Peyer's patch (tissue), 4 donors: ENCODE measurements around the gene FGF6.

Experiments
- POLR2A ChIP-seq, 2 donors: fragments of 450-650 bp; IDR thresholded peaks; one replicate each; pipeline ENCODE4 v1.5.1; 2017; ENCODE audit warnings: antibody characterized with exemption in 2 of 2, mild to moderate bottlenecking in 2 of 2, moderate library complexity in 2 of 2
- TF ChIP-seq, protein P1 (sequence below), 6 experiments: fragments of 450-650 bp in 4 of 6; fragments of 200-600 bp in 2 of 6; sonication (generic) in 1 of 6; IDR thresholded peaks; one replicate each; pipeline ENCODE4 v1.5.1; 2017 to 2019; ENCODE audit warnings: antibody characterized with exemption in 6 of 6, mild to moderate bottlenecking in 3 of 6, moderate library complexity in 1 of 6

DNA sequence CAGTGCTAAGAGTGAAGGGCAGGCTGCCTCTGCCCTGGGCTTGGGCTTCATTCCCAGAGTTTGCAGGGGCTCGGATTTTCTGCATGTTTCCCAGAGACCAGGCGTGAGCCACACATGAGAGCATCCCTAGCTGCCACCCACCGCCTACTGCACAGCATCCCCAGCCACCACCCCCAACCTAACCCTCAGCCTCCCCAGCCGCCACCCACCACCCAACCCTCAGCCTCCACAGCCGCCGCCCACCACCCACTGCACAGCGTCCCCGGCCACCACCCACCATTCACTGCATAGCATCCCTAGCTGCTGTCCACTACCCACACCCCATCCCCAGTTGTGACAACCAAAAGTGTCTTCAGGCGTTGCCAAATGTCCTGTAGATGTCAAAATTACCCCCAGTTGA is 22.6 kb downstream of the FGF6 start:
- no peak for TF ChIP-seq POLR2A (IDR thresholded peaks at IDR 0.05)
- TF ChIP-seq, protein P1, sequence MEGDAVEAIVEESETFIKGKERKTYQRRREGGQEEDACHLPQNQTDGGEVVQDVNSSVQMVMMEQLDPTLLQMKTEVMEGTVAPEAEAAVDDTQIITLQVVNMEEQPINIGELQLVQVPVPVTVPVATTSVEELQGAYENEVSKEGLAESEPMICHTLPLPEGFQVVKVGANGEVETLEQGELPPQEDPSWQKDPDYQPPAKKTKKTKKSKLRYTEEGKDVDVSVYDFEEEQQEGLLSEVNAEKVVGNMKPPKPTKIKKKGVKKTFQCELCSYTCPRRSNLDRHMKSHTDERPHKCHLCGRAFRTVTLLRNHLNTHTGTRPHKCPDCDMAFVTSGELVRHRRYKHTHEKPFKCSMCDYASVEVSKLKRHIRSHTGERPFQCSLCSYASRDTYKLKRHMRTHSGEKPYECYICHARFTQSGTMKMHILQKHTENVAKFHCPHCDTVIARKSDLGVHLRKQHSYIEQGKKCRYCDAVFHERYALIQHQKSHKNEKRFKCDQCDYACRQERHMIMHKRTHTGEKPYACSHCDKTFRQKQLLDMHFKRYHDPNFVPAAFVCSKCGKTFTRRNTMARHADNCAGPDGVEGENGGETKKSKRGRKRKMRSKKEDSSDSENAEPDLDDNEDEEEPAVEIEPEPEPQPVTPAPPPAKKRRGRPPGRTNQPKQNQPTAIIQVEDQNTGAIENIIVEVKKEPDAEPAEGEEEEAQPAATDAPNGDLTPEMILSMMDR (IDR thresholded peaks at IDR 0.05): no peak
